ENCODE data around the gene TPBGL.

GRCh38 chr11:75275581-75275980 lies 35.0 kb downstream of the TPBGL start:
- TF ChIP-seq, protein P1, sequence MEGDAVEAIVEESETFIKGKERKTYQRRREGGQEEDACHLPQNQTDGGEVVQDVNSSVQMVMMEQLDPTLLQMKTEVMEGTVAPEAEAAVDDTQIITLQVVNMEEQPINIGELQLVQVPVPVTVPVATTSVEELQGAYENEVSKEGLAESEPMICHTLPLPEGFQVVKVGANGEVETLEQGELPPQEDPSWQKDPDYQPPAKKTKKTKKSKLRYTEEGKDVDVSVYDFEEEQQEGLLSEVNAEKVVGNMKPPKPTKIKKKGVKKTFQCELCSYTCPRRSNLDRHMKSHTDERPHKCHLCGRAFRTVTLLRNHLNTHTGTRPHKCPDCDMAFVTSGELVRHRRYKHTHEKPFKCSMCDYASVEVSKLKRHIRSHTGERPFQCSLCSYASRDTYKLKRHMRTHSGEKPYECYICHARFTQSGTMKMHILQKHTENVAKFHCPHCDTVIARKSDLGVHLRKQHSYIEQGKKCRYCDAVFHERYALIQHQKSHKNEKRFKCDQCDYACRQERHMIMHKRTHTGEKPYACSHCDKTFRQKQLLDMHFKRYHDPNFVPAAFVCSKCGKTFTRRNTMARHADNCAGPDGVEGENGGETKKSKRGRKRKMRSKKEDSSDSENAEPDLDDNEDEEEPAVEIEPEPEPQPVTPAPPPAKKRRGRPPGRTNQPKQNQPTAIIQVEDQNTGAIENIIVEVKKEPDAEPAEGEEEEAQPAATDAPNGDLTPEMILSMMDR (conservative IDR thresholded peaks at IDR 0.05 in 1 of 2, IDR thresholded peaks at IDR 0.05 in 1 of 2; ENCODE audit: low read depth in 1 of 2, low read length in 2 of 2) = no peak
- TF ChIP-seq EZH2 (IDR thresholded peaks at IDR 0.05; ENCODE audit: low read length, missing control alignments) = no peak
